ENCODE results near the gene C19orf67. TPM values are rescaled to one million over a fixed set of nuclear protein-coding genes. Genes with fewer than 3 reads are reported as not detected.
A peak's percentile ranks its signal among the peaks of the same experiment; 100 is the strongest.

C19orf67 gene
- total and polyA plus RNA-seq, 2 of the 13 experiments (the other 11 are each of a cell fraction or from before 2014, with no cell fraction given), result 0.11 to 0.32 TPM

DNA sequence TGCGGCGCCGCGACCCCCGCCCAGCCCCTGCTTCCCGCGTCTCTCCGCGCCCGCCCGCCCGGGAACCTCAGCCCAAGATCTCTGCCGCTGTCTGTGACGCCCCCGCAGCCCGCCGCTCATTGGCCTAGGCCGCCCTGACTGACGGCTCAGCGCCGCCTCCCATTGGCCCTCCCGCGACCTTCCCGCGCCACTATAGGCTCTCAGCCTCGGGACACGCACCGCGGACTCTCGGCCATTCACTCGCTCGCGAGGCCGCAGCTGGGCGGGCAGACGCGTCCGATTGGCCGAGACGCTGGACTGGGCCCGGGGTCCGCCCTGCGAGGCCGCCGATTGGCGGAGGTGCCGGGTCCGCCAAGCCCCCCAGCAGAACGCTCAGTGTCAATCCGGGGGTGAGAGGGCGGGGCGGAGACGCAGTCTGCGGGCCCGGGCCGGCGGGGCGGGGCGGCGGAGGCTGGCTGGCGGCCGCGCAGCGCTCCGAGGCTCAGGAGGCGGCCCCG is 32.1 kb upstream of the C19orf67 start, which contains the start of gene PRKACA:
TSS of gene PRKACA (minus strand) at position 95 of the 497 bp plus-strand sequence. CDS start 215 bp downstream, outside the sequence.
- Histone ChIP-seq H3K9me3 (ENCODE audit: low read length) (no peaks in the 10 kb centered on the region), H3K4me1 (ENCODE audit: insufficient read depth, low read length) (peaks cover 55% of the 10 kb centered on the region), H3K4me3 (replicated peaks in 1 of 3; ENCODE audit: insufficient read depth in 1 of 3, low read depth in 2 of 3, low read length in 3 of 3) (peak within 1 kb of the TSS; percentile 80 to 89 (median 86)), H3K36me3 (replicated peaks in 1 of 2; ENCODE audit: control insufficient read depth in 1 of 2, insufficient read depth in 2 of 2, low read length in 2 of 2) (no peaks in the 10 kb centered on the region; a peak in 1 of 5 replicates), H3K27me3 (ENCODE audit: control insufficient read depth in 1 of 2, insufficient read depth in 2 of 2, low read length in 2 of 2) (no peaks in the 10 kb centered on the region; a peak in 1 of 5 replicates), H2AFZ (ENCODE audit: low read length) (peak within 1 kb of the TSS; percentile 4), H4K20me1 (ENCODE audit: insufficient read depth, low read length) (no peaks in the 10 kb centered on the region), H3K9ac (ENCODE audit: insufficient read depth, low read depth, low read length) (peak within 1 kb of the TSS; percentile 89), H3K79me2 (ENCODE audit: insufficient read depth, low read length) (peaks cover 12% of the 10 kb centered on the region), H3K4me2 (ENCODE audit: low read depth, low read length) (peak within 1 kb of the TSS; percentile 100), H3K27ac (ENCODE audit: extremely low read length, insufficient read depth, low read length) (peak within 1 kb of the TSS; percentile 96)
- in situ Hi-C loops (cut with HindIII; ENCODE audit: extremely low pct_ligation_motif_present, low pct_unique_long_range_greater_than_20kb), result no loop called here
- ChIA-PET POLR2A (interaction anchor here (0.6 to 2.5 kb wide), 6 partner anchors 18 to 111 kb away, joined by 3 to 21 read pairs (median 6); partner anchors contain the start of genes ASF1B and RFX1), CTCF (ENCODE audit: low intra/inter-chr PET ratio, low total read pairs) (interaction anchor here (1.7 kb wide), 1 partner anchor 19 kb away, joined by 6 read pairs; the partner anchor contains the start of gene ASF1B)
- ATAC-seq (peak; percentile 91), DNase-seq (ENCODE audit: low spot score) (peak; percentile 94), FAIRE-seq (no peak)
- intact Hi-C loops (cut with micrococcal nuclease; ENCODE audit: unreplicated experiment), result loop anchor here (5.0 kb wide), 1 partner anchor 35 kb away; no protein-coding TSS in a partner anchor
- BruUV-seq (replicated peaks), result no TSS peak
- no CpG with 5 or more reads among the region's 67 CpGs for WGBS (ENCODE audit: low lambda C conversion rate)
- TF ChIP-seq ZBTB7B (CRISPR knock-in tag; IDR thresholded peaks at IDR 0.05), result peak; percentile 53; the same call in 1 of the 2 replicates
- peak; percentile 58; the same call in 1 of the 2 replicates for TF ChIP-seq NR2C2 (CRISPR knock-in tag; IDR thresholded peaks at IDR 0.05; ENCODE audit: borderline replicate concordance)
- TF ChIP-seq PAX8 (CRISPR knock-in tag; IDR thresholded peaks at IDR 0.05; ENCODE audit: borderline replicate concordance), result no peak
- TF ChIP-seq CENPT (CRISPR knock-in tag; IDR thresholded peaks at IDR 0.05; ENCODE audit: low read depth), result no peak
- TF ChIP-seq GABPB1 (CRISPR knock-in tag; IDR thresholded peaks at IDR 0.05), result peak; percentile 78
- TF ChIP-seq PLSCR1 (CRISPR knock-in tag; IDR thresholded peaks at IDR 0.05; ENCODE audit: borderline replicate concordance), result no peak
- TF ChIP-seq SP1 (IDR thresholded peaks at IDR 0.05), result no peak
- TF ChIP-seq SP1 (CRISPR knock-in tag; IDR thresholded peaks at IDR 0.05), result peak; percentile 77
- TF ChIP-seq YEATS2 (CRISPR knock-in tag; IDR thresholded peaks at IDR 0.05; ENCODE audit: borderline replicate concordance), result no peak
- TF ChIP-seq PATZ1 (CRISPR knock-in tag; IDR thresholded peaks at IDR 0.05), result peak; percentile 63; the same call in 1 of the 2 replicates
- TF ChIP-seq NFKBIZ (CRISPR knock-in tag; IDR thresholded peaks at IDR 0.05), result no peak
- peak; percentile 35; the same call in 1 of the 2 replicates for TF ChIP-seq KDM2A (CRISPR knock-in tag; IDR thresholded peaks at IDR 0.05; ENCODE audit: borderline replicate concordance, low read depth)
- TF ChIP-seq RFXAP (CRISPR knock-in tag; IDR thresholded peaks at IDR 0.05; ENCODE audit: borderline replicate concordance), result peak; percentile 92
- TF ChIP-seq CREM (IDR thresholded peaks at IDR 0.05), result peak; percentile 62
- TF ChIP-seq CREM (CRISPR knock-in tag; IDR thresholded peaks at IDR 0.05), result peak; percentile 44; the same call in 1 of the 2 replicates
- TF ChIP-seq MYNN (CRISPR knock-in tag; IDR thresholded peaks at IDR 0.05; ENCODE audit: low read depth), result no peak
- peak; percentile 45; the same call in 1 of the 2 replicates for TF ChIP-seq PHF21A (CRISPR knock-in tag; IDR thresholded peaks at IDR 0.05)
- TF ChIP-seq, protein P1, sequence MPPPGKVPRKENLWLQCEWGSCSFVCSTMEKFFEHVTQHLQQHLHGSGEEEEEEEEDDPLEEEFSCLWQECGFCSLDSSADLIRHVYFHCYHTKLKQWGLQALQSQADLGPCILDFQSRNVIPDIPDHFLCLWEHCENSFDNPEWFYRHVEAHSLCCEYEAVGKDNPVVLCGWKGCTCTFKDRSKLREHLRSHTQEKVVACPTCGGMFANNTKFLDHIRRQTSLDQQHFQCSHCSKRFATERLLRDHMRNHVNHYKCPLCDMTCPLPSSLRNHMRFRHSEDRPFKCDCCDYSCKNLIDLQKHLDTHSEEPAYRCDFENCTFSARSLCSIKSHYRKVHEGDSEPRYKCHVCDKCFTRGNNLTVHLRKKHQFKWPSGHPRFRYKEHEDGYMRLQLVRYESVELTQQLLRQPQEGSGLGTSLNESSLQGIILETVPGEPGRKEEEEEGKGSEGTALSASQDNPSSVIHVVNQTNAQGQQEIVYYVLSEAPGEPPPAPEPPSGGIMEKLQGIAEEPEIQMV (CRISPR knock-in tag; IDR thresholded peaks at IDR 0.05; ENCODE audit: low read depth), result 0 out of 2 replicates have a peak, but pooled peaks have one; percentile 28
- TF ChIP-seq, protein P2, sequence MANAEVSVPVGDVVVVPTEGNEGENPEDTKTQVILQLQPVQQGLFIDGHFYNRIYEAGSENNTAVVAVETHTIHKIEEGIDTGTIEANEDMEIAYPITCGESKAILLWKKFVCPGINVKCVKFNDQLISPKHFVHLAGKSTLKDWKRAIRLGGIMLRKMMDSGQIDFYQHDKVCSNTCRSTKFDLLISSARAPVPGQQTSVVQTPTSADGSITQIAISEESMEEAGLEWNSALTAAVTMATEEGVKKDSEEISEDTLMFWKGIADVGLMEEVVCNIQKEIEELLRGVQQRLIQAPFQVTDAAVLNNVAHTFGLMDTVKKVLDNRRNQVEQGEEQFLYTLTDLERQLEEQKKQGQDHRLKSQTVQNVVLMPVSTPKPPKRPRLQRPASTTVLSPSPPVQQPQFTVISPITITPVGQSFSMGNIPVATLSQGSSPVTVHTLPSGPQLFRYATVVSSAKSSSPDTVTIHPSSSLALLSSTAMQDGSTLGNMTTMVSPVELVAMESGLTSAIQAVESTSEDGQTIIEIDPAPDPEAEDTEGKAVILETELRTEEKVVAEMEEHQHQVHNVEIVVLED (CRISPR knock-in tag; IDR thresholded peaks at IDR 0.05; ENCODE audit: borderline replicate concordance), result peak; percentile 37; the same call in 1 of the 2 replicates
